Endodermal cell (in vitro differentiated cells): ENCODE results near the gene PITPNC1. TPM values are rescaled to one million over a fixed set of nuclear protein-coding genes. Genes with fewer than 3 reads are reported as not detected.

Experiments
- DNase-seq: peaks from one replicate; pipeline ENCODE4 v3.0.0-alpha.2; 2017
- H3K27ac ChIP-seq: 2 replicates; pipeline ENCODE4 v1.5.1; 2013; ENCODE audit warnings: mild to moderate bottlenecking, low read depth, low read length, moderate library complexity
- H3K27me3 ChIP-seq: 2 replicates; pipeline ENCODE4 v1.6.1; 2013; ENCODE audit warnings: mild to moderate bottlenecking, low read length, moderate library complexity; ENCODE audit not compliant: insufficient read depth, control insufficient read depth, poor library complexity, severe bottlenecking
- H3K36me3 ChIP-seq: 2 replicates; pipeline ENCODE4 v1.7.0; 2013; ENCODE audit warnings: mild to moderate bottlenecking, low read length, moderate library complexity; ENCODE audit not compliant: control insufficient read depth, insufficient read depth
- H3K4me1 ChIP-seq: one replicate; pipeline ENCODE4 v1.7.0; 2013; ENCODE audit warnings: low read length; ENCODE audit not compliant: control insufficient read depth, insufficient read depth
- H3K4me3 ChIP-seq: 2 replicates; pipeline ENCODE4 v1.5.1; 2013; ENCODE audit warnings: mild to moderate bottlenecking, low read length, moderate library complexity
- H3K9ac ChIP-seq: 2 replicates; pipeline ENCODE4 v1.6.1; 2013; ENCODE audit warnings: mild to moderate bottlenecking, low read length, moderate library complexity; ENCODE audit not compliant: poor library complexity, severe bottlenecking; ENCODE audit errors: extremely low read depth
- H3K9me3 ChIP-seq: 2 replicates; pipeline ENCODE4 v1.6.1; 2013; ENCODE audit warnings: mild to moderate bottlenecking, low read length, moderate library complexity; ENCODE audit not compliant: control insufficient read depth
- H3K27ac Mint-ChIP-seq: 2 replicates; pipeline ENCODE4 v1.8.0; 2020; ENCODE audit warnings: mixed read lengths
- H3K27me3 Mint-ChIP-seq: 2 replicates; pipeline ENCODE4 v1.8.0; 2021; ENCODE audit warnings: mild to moderate bottlenecking, mixed read lengths; ENCODE audit not compliant: insufficient read depth
- H3K36me3 Mint-ChIP-seq: 2 replicates; pipeline ENCODE4 v1.8.0; 2020; ENCODE audit warnings: low read depth, mixed read lengths
- H3K4me1 Mint-ChIP-seq: 2 replicates; pipeline ENCODE4 v1.8.0; 2020; ENCODE audit warnings: mixed read lengths
- H3K4me3 Mint-ChIP-seq: 2 replicates; pipeline ENCODE4 v1.8.0; 2020; ENCODE audit warnings: mild to moderate bottlenecking, moderate library complexity, mixed read lengths
- H3K9me3 Mint-ChIP-seq: 2 replicates; pipeline ENCODE4 v1.8.0; 2020; ENCODE audit warnings: mild to moderate bottlenecking, mixed read lengths
- WGBS, 2 experiments: methylation state at CpG; one replicate each; pipeline versions ENCODE4 v1.1.5 to v1.1.7; 2013; ENCODE audit warnings: missing lambda C conversion rate in 2 of 2, mixed read lengths in 1 of 2; ENCODE audit not compliant: insufficient coverage in 1 of 2, insufficient read length in 1 of 2; 5-methylcytosine and 5-hydroxymethylcytosine counted together
- total RNA-seq, 2 donors: library from RNA; stranded (reverse); fragmentation: NEBNext Ultra II Directional in 1 of 2; extraction: Animal tissue kit (Norgen Biotek cat#: 25700) in 1 of 2; gene quantifications; 2 replicates in 1 of 2; 3 replicates in 1 of 2; pipeline ENCODE4 v1.2.1, GENCODE V29; 2021
- TF ChIP-seq, protein P1 (sequence below): fragments of 200-600 bp; sonication (generic); conservative IDR thresholded peaks from 2 replicates; pipeline ENCODE4 v1.5.0; 2021; ENCODE audit warnings: antibody characterized with exemption, mild to moderate bottlenecking

PITPNC1 gene
- total RNA-seq, 2 donors from 2014 or later: 28.9 to 36.4 TPM

- peaks cover 9% of the 10 kb centered on the region for H3K9me3 ChIP-seq
- Mint-ChIP-seq H3K27ac (no peak overlapping the region), H3K9me3 (peaks cover 10% of the 10 kb centered on the region), H3K27me3 (no peaks in the 10 kb centered on the region), H3K4me1 (peaks cover 4% of the 10 kb centered on the region), H3K36me3 (peaks cover 37% of the 10 kb centered on the region), H3K4me3 (no peak overlapping the region)
- no peak overlapping the region for H3K27ac ChIP-seq
- no peaks in the 10 kb centered on the region for H3K4me1 ChIP-seq
- TF ChIP-seq, protein P1, sequence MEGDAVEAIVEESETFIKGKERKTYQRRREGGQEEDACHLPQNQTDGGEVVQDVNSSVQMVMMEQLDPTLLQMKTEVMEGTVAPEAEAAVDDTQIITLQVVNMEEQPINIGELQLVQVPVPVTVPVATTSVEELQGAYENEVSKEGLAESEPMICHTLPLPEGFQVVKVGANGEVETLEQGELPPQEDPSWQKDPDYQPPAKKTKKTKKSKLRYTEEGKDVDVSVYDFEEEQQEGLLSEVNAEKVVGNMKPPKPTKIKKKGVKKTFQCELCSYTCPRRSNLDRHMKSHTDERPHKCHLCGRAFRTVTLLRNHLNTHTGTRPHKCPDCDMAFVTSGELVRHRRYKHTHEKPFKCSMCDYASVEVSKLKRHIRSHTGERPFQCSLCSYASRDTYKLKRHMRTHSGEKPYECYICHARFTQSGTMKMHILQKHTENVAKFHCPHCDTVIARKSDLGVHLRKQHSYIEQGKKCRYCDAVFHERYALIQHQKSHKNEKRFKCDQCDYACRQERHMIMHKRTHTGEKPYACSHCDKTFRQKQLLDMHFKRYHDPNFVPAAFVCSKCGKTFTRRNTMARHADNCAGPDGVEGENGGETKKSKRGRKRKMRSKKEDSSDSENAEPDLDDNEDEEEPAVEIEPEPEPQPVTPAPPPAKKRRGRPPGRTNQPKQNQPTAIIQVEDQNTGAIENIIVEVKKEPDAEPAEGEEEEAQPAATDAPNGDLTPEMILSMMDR: no peak
- no peak overlapping the region for H3K4me3 ChIP-seq
- H3K27me3 ChIP-seq: no peaks in the 10 kb centered on the region
- peak; percentile 34 for DNase-seq
- no peak overlapping the region for H3K9ac ChIP-seq
- 94 to 97% methylated on average over 4 to 6 of the region's 6 CpGs for WGBS, 2 experiments
- peaks cover 11% of the 10 kb centered on the region for H3K36me3 ChIP-seq
Observed at GRCh38 chr17:67582673-67583081, 205.6 kb downstream of the PITPNC1 start.

DNA sequence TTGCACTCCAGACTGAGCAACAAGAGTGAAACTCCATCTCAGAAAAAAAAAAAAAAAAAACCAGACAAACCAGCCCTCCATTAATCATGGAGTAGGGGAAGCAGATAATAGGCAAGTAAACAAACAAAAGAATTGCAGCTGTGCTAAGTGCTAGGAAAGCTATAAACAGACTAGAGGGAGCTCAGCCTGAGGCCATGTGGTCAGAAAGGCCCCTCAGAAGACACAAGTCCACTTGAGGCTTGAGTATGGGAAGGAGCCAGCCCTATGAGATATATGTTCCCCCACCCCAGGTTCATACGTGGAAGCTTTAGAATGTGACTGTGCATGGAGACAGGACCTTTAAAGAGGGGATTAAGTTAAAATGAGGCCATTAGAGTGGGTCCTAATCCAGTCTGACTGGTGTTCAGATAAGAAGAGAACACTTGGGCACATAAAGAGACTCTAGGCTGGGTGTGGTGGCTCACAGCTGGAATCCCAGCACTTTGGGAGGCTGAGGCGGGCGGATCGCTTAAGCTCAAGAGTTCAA is 208.1 kb downstream of the PITPNC1 start:
- no peak overlapping the region for H3K27ac ChIP-seq
- H3K4me3 ChIP-seq: no peak overlapping the region
- peaks cover 37% of the 10 kb centered on the region for H3K36me3 Mint-ChIP-seq
- DNase-seq: peak; percentile 27
- H3K36me3 ChIP-seq: peaks cover 8% of the 10 kb centered on the region
- H3K4me3 Mint-ChIP-seq: no peak overlapping the region
- no peaks in the 10 kb centered on the region for H3K4me1 ChIP-seq
- no peaks in the 10 kb centered on the region for H3K27me3 Mint-ChIP-seq
- peak overlapping the region; percentile 30 for H3K27ac Mint-ChIP-seq
- no peaks in the 10 kb centered on the region for H3K27me3 ChIP-seq
- 97 to 100% methylated on average over 2 to 4 of the region's 4 CpGs for WGBS, 2 experiments
- peaks cover 10% of the 10 kb centered on the region for H3K9me3 Mint-ChIP-seq
- H3K4me1 Mint-ChIP-seq: peaks cover 4% of the 10 kb centered on the region
- H3K9me3 ChIP-seq: peaks cover 9% of the 10 kb centered on the region
- H3K9ac ChIP-seq: no peak overlapping the region
- TF ChIP-seq, protein P1: no peak

- Histone ChIP-seq H3K9me3 (peaks cover 18% of the 10 kb centered on the region), H3K36me3 (no peaks in the 10 kb centered on the region), H3K4me3 (no peak overlapping the region), H3K4me1 (no peaks in the 10 kb centered on the region), H3K27me3 (no peaks in the 10 kb centered on the region), H3K27ac (no peak overlapping the region), H3K9ac (no peak overlapping the region)
- peaks cover 4% of the 10 kb centered on the region for H3K4me1 Mint-ChIP-seq
- H3K9me3 Mint-ChIP-seq: peaks cover 17% of the 10 kb centered on the region
- no peaks in the 10 kb centered on the region for H3K27me3 Mint-ChIP-seq
- TF ChIP-seq, protein P1: no peak
- 96 to 98% methylated on average over 7 to 9 of the region's 9 CpGs for WGBS, 2 experiments
- peak; percentile 16 for DNase-seq
- no peak overlapping the region for H3K27ac Mint-ChIP-seq
- peaks cover 36% of the 10 kb centered on the region for H3K36me3 Mint-ChIP-seq
- H3K4me3 Mint-ChIP-seq: no peak overlapping the region
Observed at GRCh38 chr17:67588326-67588725, 211.2 kb downstream of the PITPNC1 start.
